Heart left ventricle (tissue), 16 donors: ENCODE results near the gene PAGR1. TPM values are rescaled to one million over a fixed set of nuclear protein-coding genes. Genes with fewer than 3 reads are reported as not detected.

Experiments
- ATAC-seq, 4 donors: fragments of 200-7000 bp; cut with Tn5 transposase; one replicate each; pipeline ENCODE4 v1.9.1; 2020 to 2022; ENCODE audit warnings: moderate library complexity in 4 of 4, mild to moderate bottlenecking in 3 of 4, moderate number of reproducible peaks in 1 of 4
- DNase-seq, 5 donors: peaks; one replicate each; pipeline ENCODE4 v3.0.0-alpha.2; 2020
- H3K27ac ChIP-seq, 12 donors: fragments of 200-600 bp; sonication (generic) in 4 of 12; one replicate each; pipeline versions ENCODE4 v1.5.0 to v1.8.0; 2016 to 2022; ENCODE audit warnings: mild to moderate bottlenecking in 2 of 12
- H3K27me3 ChIP-seq, 9 donors: fragments of 200-600 bp; sonication (generic) in 2 of 9; one replicate each; pipeline versions ENCODE4 v1.5.1 to v1.8.0; 2016 to 2022; ENCODE audit warnings: mild to moderate bottlenecking in 3 of 9
- H3K36me3 ChIP-seq, 9 donors: fragments of 200-600 bp; sonication (generic) in 2 of 9; one replicate each; pipeline versions ENCODE4 v1.5.0 to v1.8.0; 2018 to 2022; ENCODE audit warnings: mild to moderate bottlenecking in 2 of 9
- H3K4me1 ChIP-seq, 12 donors: fragments of 200-600 bp; sonication (generic) in 4 of 12; one replicate each; pipeline versions ENCODE4 v1.5.0 to v1.8.0; 2016 to 2022; ENCODE audit warnings: mild to moderate bottlenecking in 3 of 12
- H3K4me3 ChIP-seq, 12 donors: fragments of 200-600 bp; sonication (generic) in 4 of 12; one replicate each; pipeline versions ENCODE4 v1.5.0 to v1.8.0; 2017 to 2022; ENCODE audit warnings: mild to moderate bottlenecking in 9 of 12, moderate library complexity in 4 of 12
- H3K9me3 ChIP-seq, 12 donors: fragments of 200-600 bp; sonication (generic) in 4 of 12; one replicate each; pipeline versions ENCODE4 v1.5.0 to v1.8.0; 2016 to 2022; ENCODE audit warnings: mild to moderate bottlenecking in 1 of 12
- POLR2A ChIP-seq, 2 donors: fragments of 450-650 bp; IDR thresholded peaks; one replicate each; pipeline ENCODE4 v1.6.1; 2017; ENCODE audit warnings: antibody characterized with exemption in 2 of 2, mild to moderate bottlenecking in 2 of 2, moderate library complexity in 2 of 2
- WGBS, 4 donors: extraction: QIAGEN DNeasy Blood & Tissue Kit in 2 of 4; methylation state at CpG; one replicate each; pipeline versions ENCODE4 v1.1.5 to v1.1.7; 2013 to 2018; 5-methylcytosine and 5-hydroxymethylcytosine counted together
- intact Hi-C, 10 donors: fragments of 100-400 bp; cut with DNase I; formaldehyde crosslinking; loops; one replicate each; pipeline versions ENCODE4 v1.11.1 to v1.14.2; 2022
- polyA plus RNA-seq, 2 donors: library from polyadenylated mRNA; stranded (reverse); fragments of 200-250 nt; gene quantifications; one replicate each; pipeline ENCODE4 v1.2.3, GENCODE V29; 2013
- total RNA-seq, 9 donors: library from RNA; depleted of rRNA in 2 of 9; stranded (reverse); fragments of >200 nt in 2 of 9; fragmentation: NEBNext Ultra II Directional in 3 of 9; extraction: Animal tissue kit (Norgen Biotek cat#: 25700) in 3 of 9; gene quantifications; one replicate each; pipeline versions ENCODE4 v1.1.0 to v1.2.4, GENCODE V29; 2016 to 2023
- TF ChIP-seq, protein P1 (sequence below), 12 donors: fragments of 200-600 bp; sonication (generic) in 4 of 12; IDR thresholded peaks; one replicate each; pipeline versions ENCODE4 v1.5.0 to v1.8.0; 2018 to 2022; ENCODE audit warnings: antibody characterized with exemption in 12 of 12, mild to moderate bottlenecking in 5 of 12
- donor health status: ischemic (EF 13 %, LVEDD 7.1; RV severe dilation, severe dysfunction).
- donor health status: healthy with polysubstance abuse.
- donor health status: DM: no; HTN: yes; CAD: no.
- donor health status: DM: no; HTN: no; CAD: no.
- donor health status: ischemic (EF 25% LVEDD 6.9; RV normal size, moderate dysfunction).
- donor health status: ischemic (EF 25% LVEDD 5.7; RV mildly dilated, moderate dysfunction).
- donor health status: healthy.
- donor health status: DM: yes; HTN: yes; CAD: no.
- donor health status: ischemic (EF 35%, LVEDD 5.7; RV mildly dilated, moderate dysfunction).
- donor health status: nonischemic (EF 11% LVEDD 7.7; RV severe dilation, severe dysfunction).
- donor health status: DM: yes; HTN: yes; CAD: no.
- donor health status: PGD.
- donor health status: ischemic (EF 29% LVEDD 5.4; RV normal size, mild dysfunction).
- donor health status: nonischemic (EF 23%, LVEDD 6.1; RV moderate dilation, normal function).

Gene PAGR1
- total and polyA plus RNA-seq, 11 donors, result 10.8 to 32.9 (median 12.7) TPM

DNA sequence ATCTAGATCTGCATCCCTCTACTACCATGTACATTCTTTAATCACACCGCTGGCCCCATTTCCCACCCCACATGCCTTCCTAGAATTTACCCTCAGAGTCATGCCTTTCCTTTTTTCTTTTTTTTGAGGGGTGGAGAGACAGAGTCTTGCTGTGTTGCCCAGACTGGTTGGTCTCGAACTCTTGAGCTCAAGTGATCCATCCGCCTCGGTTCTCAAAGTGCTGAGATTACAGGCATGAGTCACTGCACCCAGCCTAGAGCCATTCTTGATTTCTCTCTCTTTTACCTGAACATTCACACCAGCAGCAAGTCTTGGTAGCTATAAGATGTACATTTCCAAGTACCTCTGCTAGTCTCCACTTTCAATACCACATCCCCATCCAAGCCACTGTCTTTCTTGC, 2.1 kb downstream of the PAGR1 start:
- intact Hi-C loops, result loop anchor here in 6 of 10 donors (5.0 to 10.0 kb wide), 4 partner anchors 44 to 187 kb away; partner anchors contain the start of genes CDIPT (in 3 of the 6), HIRIP3 (in 1 of the 6) and INO80E (in 1 of the 6)
- Histone ChIP-seq H3K27ac (peak overlapping the region in 1 of 12 donors; percentile 20), H3K36me3 (peaks cover 0 to 20% (median 15%) of the 10 kb centered on the region in 9 donors), H3K9me3 (no peaks in the 10 kb centered on the region), H3K4me3 (no peak overlapping the region), H3K4me1 (peaks cover 3 to 72% (median 54%) of the 10 kb centered on the region in 12 donors), H3K27me3 (no peaks in the 10 kb centered on the region)
- no peak for TF ChIP-seq POLR2A (IDR thresholded peaks at IDR 0.05)
- TF ChIP-seq, protein P1, sequence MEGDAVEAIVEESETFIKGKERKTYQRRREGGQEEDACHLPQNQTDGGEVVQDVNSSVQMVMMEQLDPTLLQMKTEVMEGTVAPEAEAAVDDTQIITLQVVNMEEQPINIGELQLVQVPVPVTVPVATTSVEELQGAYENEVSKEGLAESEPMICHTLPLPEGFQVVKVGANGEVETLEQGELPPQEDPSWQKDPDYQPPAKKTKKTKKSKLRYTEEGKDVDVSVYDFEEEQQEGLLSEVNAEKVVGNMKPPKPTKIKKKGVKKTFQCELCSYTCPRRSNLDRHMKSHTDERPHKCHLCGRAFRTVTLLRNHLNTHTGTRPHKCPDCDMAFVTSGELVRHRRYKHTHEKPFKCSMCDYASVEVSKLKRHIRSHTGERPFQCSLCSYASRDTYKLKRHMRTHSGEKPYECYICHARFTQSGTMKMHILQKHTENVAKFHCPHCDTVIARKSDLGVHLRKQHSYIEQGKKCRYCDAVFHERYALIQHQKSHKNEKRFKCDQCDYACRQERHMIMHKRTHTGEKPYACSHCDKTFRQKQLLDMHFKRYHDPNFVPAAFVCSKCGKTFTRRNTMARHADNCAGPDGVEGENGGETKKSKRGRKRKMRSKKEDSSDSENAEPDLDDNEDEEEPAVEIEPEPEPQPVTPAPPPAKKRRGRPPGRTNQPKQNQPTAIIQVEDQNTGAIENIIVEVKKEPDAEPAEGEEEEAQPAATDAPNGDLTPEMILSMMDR (IDR thresholded peaks at IDR 0.05), result no peak
- DNase-seq (no peak), ATAC-seq (no peak)
- 87 to 95% (median 89%) methylated on average over 4 of the region's 4 CpGs for WGBS, 4 donors

DNA sequence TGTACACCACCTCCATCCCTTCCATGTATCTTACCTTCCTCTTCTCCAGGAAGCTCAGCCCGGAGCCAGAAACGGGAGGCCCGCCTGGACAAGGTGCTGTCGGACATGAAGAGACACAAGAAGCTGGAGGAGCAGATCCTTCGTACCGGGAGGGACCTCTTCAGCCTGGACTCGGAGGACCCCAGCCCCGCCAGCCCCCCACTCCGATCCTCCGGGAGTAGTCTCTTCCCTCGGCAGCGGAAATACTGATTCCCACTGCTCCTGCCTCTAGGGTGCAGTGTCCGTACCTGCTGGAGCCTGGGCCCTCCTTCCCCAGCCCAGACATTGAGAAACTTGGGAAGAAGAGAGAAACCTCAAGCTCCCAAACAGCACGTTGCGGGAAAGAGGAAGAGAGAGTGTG, 3.6 kb downstream of the PAGR1 start:
- ATAC-seq, result no peak
- Histone ChIP-seq H3K36me3 (peaks cover 0 to 20% (median 15%) of the 10 kb centered on the region in 9 donors), H3K9me3 (no peaks in the 10 kb centered on the region), H3K4me1 (peaks cover 3 to 81% (median 61%) of the 10 kb centered on the region in 12 donors), H3K27me3 (no peaks in the 10 kb centered on the region), H3K4me3 (peak overlapping the region in 2 of 12 donors; percentile 73 to 85), H3K27ac (peak overlapping the region in 7 of 12 donors; percentile 75 to 96 (median 90))
- DNase-seq, result no peak
- intact Hi-C loops, result loop anchor here in 6 of 10 donors (5.0 to 10.0 kb wide), 4 partner anchors 43 to 185 kb away; partner anchors contain the start of genes CDIPT (in 3 of the 6), HIRIP3 (in 1 of the 6) and INO80E (in 1 of the 6)
- WGBS, 4 donors, result 81 to 86% (median 84%) methylated on average over 14 to 15 of the region's 15 CpGs
- TF ChIP-seq, protein P1 (IDR thresholded peaks at IDR 0.05), result no peak
- no peak for TF ChIP-seq POLR2A (IDR thresholded peaks at IDR 0.05)

DNA sequence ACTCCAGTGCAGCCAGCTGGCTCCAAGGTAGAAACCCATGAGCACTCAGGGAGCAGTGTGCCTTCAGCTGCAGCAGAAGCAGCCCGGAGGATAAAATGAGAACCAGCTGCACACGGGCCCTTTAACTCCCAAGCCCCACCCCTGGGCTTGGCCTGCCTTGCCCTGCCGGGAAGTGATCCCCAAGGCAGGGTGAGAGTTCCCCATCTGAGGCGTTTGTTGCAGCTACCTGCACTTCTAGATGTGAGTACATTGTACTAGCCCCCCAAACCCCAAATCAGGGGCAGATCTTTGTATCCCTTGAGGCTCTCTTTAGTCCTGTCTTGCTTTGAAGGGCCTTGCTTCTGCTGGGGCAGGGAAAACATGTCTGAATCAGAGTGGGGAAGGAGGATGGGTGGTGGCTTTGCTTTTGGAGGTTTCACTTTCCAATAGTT, 4.3 kb downstream of the PAGR1 start, which contains the start of gene MVP:
MVP (plus strand) TSS at position 192 of the 431 bp plus-strand sequence. CDS start 10,088 bp downstream, outside the sequence.
- Histone ChIP-seq H3K4me1 (peaks cover 3 to 81% (median 61%) of the 10 kb centered on the region in 12 donors), H3K36me3 (peaks cover 0 to 20% (median 15%) of the 10 kb centered on the region in 9 donors), H3K27me3 (no peaks in the 10 kb centered on the region), H3K27ac (peak within 1 kb of the TSS; percentile 74 to 96 (median 88)), H3K4me3 (peak within 1 kb of the TSS; percentile 21 to 94 (median 73)), H3K9me3 (no peaks in the 10 kb centered on the region)
- ATAC-seq (peak in 3 of 4 donors; percentile 40 to 60 (median 41)), DNase-seq (peak; percentile 73 to 83 (median 78))
- WGBS, 4 donors, result 0 to 1% (median 0%) methylated on average over 4 of the region's 4 CpGs
- intact Hi-C loops, result loop anchor here in 3 of 10 donors (2.0 to 5.0 kb wide), 3 partner anchors 29 to 42 kb away; partner anchors contain the start of genes CDIPT (in 1 of the 3) and KIF22 (in 1 of the 3)
- TF ChIP-seq, protein P1 (IDR thresholded peaks at IDR 0.05), result no peak
- TF ChIP-seq POLR2A (IDR thresholded peaks at IDR 0.05), result peak in 1 of 2 donors; percentile 48
